Neutrophil (primary cell): ENCODE results near the gene ZNRD2.

Source experiments
- H3K27ac ChIP-seq: fragments of 200-600 bp; sonication (generic); 2 replicates; pipeline ENCODE4 v1.5.1; 2016; ENCODE audit warnings: mild to moderate bottlenecking, moderate library complexity
- H3K27me3 ChIP-seq: fragments of 200-600 bp; sonication (generic); 2 replicates; pipeline ENCODE4 v1.6.0; 2016; ENCODE audit warnings: mild to moderate bottlenecking
- H3K36me3 ChIP-seq: fragments of 200-600 bp; sonication (generic); 2 replicates; pipeline ENCODE4 v1.5.1; 2017
- H3K4me1 ChIP-seq, 2 experiments: fragments of 200-600 bp in 1 of 2; sonication (generic) in 1 of 2; 1 replicate in 1 of 2; 2 replicates in 1 of 2; pipeline versions ENCODE4 v1.5.1 to v1.6.1; 2013 to 2016; ENCODE audit warnings: low read depth in 1 of 2, low read length in 1 of 2, mild to moderate bottlenecking in 1 of 2, moderate library complexity in 1 of 2; ENCODE audit not compliant: control insufficient read depth in 1 of 2, insufficient read depth in 1 of 2
- H3K4me3 ChIP-seq, 2 experiments: fragments of 200-600 bp in 1 of 2; sonication (generic) in 1 of 2; 1 replicate in 1 of 2; 2 replicates in 1 of 2; pipeline ENCODE4 v1.5.1; 2013 to 2016; ENCODE audit warnings: low read depth in 1 of 2, low read length in 1 of 2, mild to moderate bottlenecking in 1 of 2, moderate library complexity in 1 of 2
- H3K9me3 ChIP-seq: fragments of 200-600 bp; sonication (generic); 2 replicates; pipeline ENCODE4 v1.5.1; 2016
- TF ChIP-seq, protein P1 (sequence below): fragments of 200-600 bp; sonication (generic); IDR thresholded peaks from 2 replicates; pipeline ENCODE4 v1.5.1; 2016; ENCODE audit warnings: antibody characterized with exemption

ZNRD2 gene

DNA sequence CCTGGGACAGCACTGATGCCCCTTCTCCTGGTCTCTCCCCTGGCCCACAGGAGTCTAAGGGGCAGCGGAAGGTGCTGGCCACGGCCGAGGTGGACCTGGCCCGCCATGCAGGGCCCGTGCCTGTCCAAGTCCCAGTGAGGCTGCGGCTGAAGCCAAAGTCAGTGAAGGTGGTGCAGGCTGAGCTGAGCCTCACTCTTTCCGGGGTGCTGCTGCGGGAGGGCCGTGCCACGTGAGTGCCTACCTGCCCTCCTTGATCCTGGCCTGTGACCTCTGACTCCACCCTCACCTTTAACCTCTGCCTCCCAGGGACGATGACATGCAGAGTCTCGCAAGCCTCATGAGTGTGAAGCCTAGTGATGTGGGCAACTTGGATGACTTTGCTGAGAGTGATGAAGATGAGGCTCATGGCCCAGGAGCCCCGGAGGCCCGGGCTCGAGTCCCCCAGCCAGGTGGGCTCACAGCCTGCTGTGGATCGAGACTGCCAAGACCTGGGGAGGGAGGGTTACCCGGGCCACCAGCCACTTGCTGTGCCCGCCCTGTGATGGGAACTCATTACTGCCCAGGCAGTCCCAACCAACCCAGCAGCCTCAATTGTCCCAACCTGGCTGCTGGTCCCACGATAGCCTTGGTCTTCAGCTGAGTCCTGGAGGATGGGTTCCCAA, 9.9 kb downstream of the ZNRD2 start:
- Histone ChIP-seq H3K4me3 (no peak overlapping the region), H3K27me3 (no peaks in the 10 kb centered on the region), H3K27ac (no peak overlapping the region), H3K9me3 (no peaks in the 10 kb centered on the region), H3K36me3 (peaks cover 70% of the 10 kb centered on the region), H3K4me1 (peaks cover 34 to 46% of the 10 kb centered on the region in 2 experiments)
- TF ChIP-seq, protein P1, sequence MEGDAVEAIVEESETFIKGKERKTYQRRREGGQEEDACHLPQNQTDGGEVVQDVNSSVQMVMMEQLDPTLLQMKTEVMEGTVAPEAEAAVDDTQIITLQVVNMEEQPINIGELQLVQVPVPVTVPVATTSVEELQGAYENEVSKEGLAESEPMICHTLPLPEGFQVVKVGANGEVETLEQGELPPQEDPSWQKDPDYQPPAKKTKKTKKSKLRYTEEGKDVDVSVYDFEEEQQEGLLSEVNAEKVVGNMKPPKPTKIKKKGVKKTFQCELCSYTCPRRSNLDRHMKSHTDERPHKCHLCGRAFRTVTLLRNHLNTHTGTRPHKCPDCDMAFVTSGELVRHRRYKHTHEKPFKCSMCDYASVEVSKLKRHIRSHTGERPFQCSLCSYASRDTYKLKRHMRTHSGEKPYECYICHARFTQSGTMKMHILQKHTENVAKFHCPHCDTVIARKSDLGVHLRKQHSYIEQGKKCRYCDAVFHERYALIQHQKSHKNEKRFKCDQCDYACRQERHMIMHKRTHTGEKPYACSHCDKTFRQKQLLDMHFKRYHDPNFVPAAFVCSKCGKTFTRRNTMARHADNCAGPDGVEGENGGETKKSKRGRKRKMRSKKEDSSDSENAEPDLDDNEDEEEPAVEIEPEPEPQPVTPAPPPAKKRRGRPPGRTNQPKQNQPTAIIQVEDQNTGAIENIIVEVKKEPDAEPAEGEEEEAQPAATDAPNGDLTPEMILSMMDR, result no peak

DNA sequence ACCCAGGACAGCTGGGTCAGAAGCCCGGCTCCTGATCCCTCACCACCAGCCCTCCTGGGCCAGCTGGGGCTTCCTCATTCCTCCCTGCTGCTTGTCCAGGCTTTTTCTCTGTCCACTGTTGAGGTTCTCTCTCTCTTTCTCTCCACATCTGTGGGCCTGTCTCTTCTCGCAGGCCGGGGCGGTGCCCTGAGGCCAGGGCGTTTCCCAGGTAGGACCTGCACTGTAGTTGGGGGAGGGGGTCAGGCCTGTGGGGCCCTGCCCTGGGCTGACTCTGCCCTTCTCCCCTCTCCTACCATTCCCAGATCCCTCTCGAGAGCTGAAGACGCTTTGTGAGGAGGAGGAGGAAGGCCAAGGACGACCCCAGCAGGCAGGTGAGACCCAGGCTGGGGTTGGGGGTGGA, 10.5 kb downstream of the ZNRD2 start:
- peaks cover 29 to 41% of the 10 kb centered on the region in 2 experiments for H3K4me1 ChIP-seq
- H3K36me3 ChIP-seq, result peaks cover 76% of the 10 kb centered on the region
- no peak overlapping the region for H3K4me3 ChIP-seq
- no peaks in the 10 kb centered on the region for H3K27me3 ChIP-seq
- no peaks in the 10 kb centered on the region for H3K9me3 ChIP-seq
- TF ChIP-seq, protein P1, result no peak
- no peak overlapping the region for H3K27ac ChIP-seq

DNA sequence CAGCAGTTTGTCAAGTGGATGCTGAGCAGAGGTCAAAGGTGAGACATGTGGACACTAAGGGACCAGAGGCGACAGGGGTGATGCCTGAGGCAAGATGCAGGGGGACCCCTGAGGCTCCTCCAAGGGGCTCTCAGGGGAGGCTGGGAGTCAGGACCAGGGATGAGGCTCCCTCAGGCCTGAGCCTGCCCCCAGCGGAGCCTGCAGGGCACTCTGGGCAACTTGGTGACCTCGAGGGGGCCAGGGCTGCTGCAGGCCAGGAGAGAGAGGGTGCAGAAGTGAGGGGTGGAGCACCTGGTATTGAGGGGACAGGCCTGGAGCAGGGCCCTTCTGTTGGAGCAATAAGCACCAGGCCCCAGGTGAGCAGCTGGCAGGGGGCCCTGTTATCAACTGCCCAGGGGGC, 11.7 kb downstream of the ZNRD2 start:
- Histone ChIP-seq H3K4me1 (peaks cover 34 to 44% of the 10 kb centered on the region in 2 experiments), H3K4me3 (no peak overlapping the region), H3K27ac (no peak overlapping the region), H3K9me3 (no peaks in the 10 kb centered on the region), H3K27me3 (no peaks in the 10 kb centered on the region), H3K36me3 (peaks cover 87% of the 10 kb centered on the region)
- TF ChIP-seq, protein P1, result no peak

DNA sequence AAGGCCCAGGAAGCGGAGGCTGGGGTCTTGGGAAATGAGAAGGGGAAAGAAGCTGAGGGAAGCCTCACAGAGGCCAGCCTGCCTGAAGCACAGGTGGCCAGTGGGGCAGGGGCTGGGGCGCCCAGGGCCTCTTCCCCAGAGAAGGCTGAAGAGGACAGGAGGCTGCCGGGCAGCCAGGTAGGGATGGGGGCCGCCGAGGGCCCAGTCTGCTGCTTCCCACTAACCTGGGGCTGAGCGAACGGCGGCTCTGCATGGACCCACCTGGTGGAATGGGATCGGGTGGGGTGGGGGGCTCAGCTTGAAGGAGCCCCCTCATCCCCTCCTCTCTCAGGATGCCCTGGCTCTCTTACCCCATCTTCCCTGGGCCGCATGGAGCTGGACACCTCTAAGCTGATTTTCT, 13.3 kb downstream of the ZNRD2 start:
- Histone ChIP-seq H3K4me3 (no peak overlapping the region), H3K27ac (peak overlapping the region; percentile 48), H3K4me1 (peaks cover 34 to 44% of the 10 kb centered on the region in 2 experiments), H3K9me3 (no peaks in the 10 kb centered on the region), H3K27me3 (no peaks in the 10 kb centered on the region), H3K36me3 (peaks cover 92% of the 10 kb centered on the region)
- TF ChIP-seq, protein P1, result no peak

DNA sequence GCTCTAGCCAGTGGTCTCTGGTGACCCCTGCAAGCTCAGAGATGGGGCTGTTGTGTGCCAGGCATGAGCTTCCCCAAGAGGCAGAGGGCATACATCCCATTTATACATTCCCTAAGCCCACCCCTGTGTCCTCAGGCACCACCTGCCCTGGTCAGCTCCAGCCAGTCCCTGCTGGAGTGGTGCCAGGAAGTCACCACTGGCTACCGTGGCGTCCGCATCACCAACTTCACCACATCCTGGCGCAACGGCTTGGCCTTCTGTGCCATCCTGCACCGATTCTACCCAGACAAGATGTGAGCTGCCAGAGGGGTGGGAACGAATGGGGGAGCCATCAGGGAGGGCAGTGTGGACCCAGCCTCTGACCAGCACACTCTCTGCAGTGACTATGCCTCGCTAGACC, 13.8 kb downstream of the ZNRD2 start:
- Histone ChIP-seq H3K27me3 (no peaks in the 10 kb centered on the region), H3K9me3 (no peaks in the 10 kb centered on the region), H3K4me3 (no peak overlapping the region), H3K36me3 (peaks cover 92% of the 10 kb centered on the region), H3K27ac (peak overlapping the region; percentile 48), H3K4me1 (peaks cover 31 to 42% of the 10 kb centered on the region in 2 experiments)
- TF ChIP-seq, protein P1, result no peak
